K562 (cell line): Measurements from ENCODE around the gene SYT17. TPM values are rescaled to one million over a fixed set of nuclear protein-coding genes. Genes with fewer than 3 reads are reported as not detected.

Experiments used
- ASH1L ChIP-seq: fragments of 450-650 bp; IDR thresholded peaks from 2 replicates; pipeline ENCODE4 v1.6.1; 2018; ENCODE audit warnings: borderline replicate concordance, mild to moderate bottlenecking, low read depth; ENCODE audit not compliant: partially characterized antibody
- CBFB ChIP-seq: sonication (generic); formaldehyde crosslinking; IDR thresholded peaks from 2 replicates; pipeline ENCODE4 v1.4.0; 2020; ENCODE audit warnings: mild to moderate bottlenecking, missing genetic modification reagents
- CTCF ChIP-seq, 3 experiments: IDR thresholded peaks in 2 of 3; conservative IDR thresholded peaks in 1 of 3; 2 replicates each; pipeline ENCODE4 v1.5.1; 2011 to 2012; ENCODE audit warnings: low read length in 3 of 3, mild to moderate bottlenecking in 3 of 3, control low read depth in 2 of 3, improper control_type of control experiment in 1 of 3, inconsistent platforms in 1 of 3, low read depth in 1 of 3, mixed read lengths in 1 of 3, moderate library complexity in 1 of 3; ENCODE audit not compliant: insufficient read depth in 2 of 3
- ERF ChIP-seq: fragments of 450-650 bp; formaldehyde crosslinking; IDR thresholded peaks from 2 replicates; pipeline ENCODE4 v1.4.0; 2020; ENCODE audit warnings: mild to moderate bottlenecking, mixed read lengths
- HNRNPH1 ChIP-seq: fragments of 200-400 bp; formaldehyde crosslinking; optimal IDR thresholded peaks from 2 replicates; pipeline ENCODE3; 2017; ENCODE audit warnings: low read depth, mild to moderate bottlenecking, low read length, moderate library complexity
- JUND ChIP-seq, 2 experiments: IDR thresholded peaks; 2 replicates in 1 of 2; 3 replicates in 1 of 2; pipeline ENCODE4 v1.6.1; 2011; ENCODE audit warnings: borderline replicate concordance in 2 of 2, low read depth in 2 of 2, low read length in 2 of 2, improper control_type of control experiment in 1 of 2, missing biosample characterization in 1 of 2, missing genetic modification characterization in 1 of 2, missing genetic modification reagents in 1 of 2
- PHTF2 ChIP-seq: fragments of 250-450 bp; sonication (Bioruptor Pico); IDR thresholded peaks from 2 replicates; pipeline ENCODE4 v1.5.0; 2021; ENCODE audit warnings: mild to moderate bottlenecking
- RNF2 ChIP-seq: sonication (generic); IDR thresholded peaks from 2 replicates; pipeline ENCODE4 v1.6.1; 2016
- TFAP4 ChIP-seq: sonication (generic); formaldehyde crosslinking; IDR thresholded peaks from 2 replicates; pipeline ENCODE4 v1.8.0; 2022; ENCODE audit warnings: missing genetic modification reagents, mild to moderate bottlenecking, moderate library complexity, borderline replicate concordance
- XRCC3 ChIP-seq: fragments of 450-650 bp; IDR thresholded peaks from 2 replicates; pipeline ENCODE4 v1.6.1; 2017; ENCODE audit warnings: mild to moderate bottlenecking, moderate library complexity
- polyA plus RNA-seq, 8 experiments: library from polyadenylated mRNA; depleted of rRNA in 4 of 8; stranded (reverse) in 5 of 8; unstranded in 3 of 8; fragments of >200 nt; fragmentation: Nextera tagmentation in 2 of 8; fragmentation: Illumina TruSeq in 1 of 8; extraction: Ambion mirVana in 2 of 8; extraction: Trizol in 1 of 8; gene quantifications; 2 replicates each; pipeline versions ENCODE4 v1.2.1 to v1.2.3, GENCODE V29; 2011 to 2014; ENCODE audit warnings: inconsistent platforms in 1 of 8, missing spikeins in 1 of 8
- total RNA-seq, 7 experiments: library from RNA; depleted of rRNA in 6 of 7; stranded (reverse); fragments of >200 nt in 6 of 7; fragmentation: Illumina TruSeq in 2 of 7; extraction: Trizol in 2 of 7; gene quantifications; 2 replicates each; pipeline versions ENCODE4 v1.2.1 to v1.2.3, GENCODE V29; 2011 to 2021; ENCODE audit warnings: low replicate concordance in 1 of 7

Gene SYT17
- total and polyA plus RNA-seq, 9 of the 15 experiments (the other 6 are each of a cell fraction or from before 2014, with no cell fraction given), result not detected

GRCh38 chr16:19242987-19243575, 75.0 kb downstream of the SYT17 start (continued):
- TF ChIP-seq CBFB (CRISPR knock-in tag) (no peak), JUND (IDR thresholded peaks at IDR 0.05; ENCODE audit: borderline replicate concordance, low read depth, low read length) (no peak), JUND (tag; IDR thresholded peaks at IDR 0.05; ENCODE audit: borderline replicate concordance, low read depth, low read length) (no peak), TFAP4 (no peak), XRCC3 (no peak), PHTF2 (CRISPR knock-in tag) (no peak), RNF2 (no peak), ASH1L (no peak), HNRNPH1 (no peak), ERF (no peak), CTCF (IDR thresholded peaks at IDR 0.05 in 2 of 3, conservative IDR thresholded peaks at IDR 0.05 in 1 of 3; ENCODE audit: insufficient read depth in 2 of 3, low read depth in 1 of 3, low read length in 3 of 3) (no peak)
